ENCODE measurements around the gene CCDC91. TPM values are rescaled to one million over a fixed set of nuclear protein-coding genes. Genes with fewer than 3 reads are reported as not detected.
A peak's percentile ranks its signal among the peaks of the same experiment; 100 is the strongest.

CCDC91 gene
- total RNA-seq, 1 experiment from 2014 or later = 35.6 TPM

DNA sequence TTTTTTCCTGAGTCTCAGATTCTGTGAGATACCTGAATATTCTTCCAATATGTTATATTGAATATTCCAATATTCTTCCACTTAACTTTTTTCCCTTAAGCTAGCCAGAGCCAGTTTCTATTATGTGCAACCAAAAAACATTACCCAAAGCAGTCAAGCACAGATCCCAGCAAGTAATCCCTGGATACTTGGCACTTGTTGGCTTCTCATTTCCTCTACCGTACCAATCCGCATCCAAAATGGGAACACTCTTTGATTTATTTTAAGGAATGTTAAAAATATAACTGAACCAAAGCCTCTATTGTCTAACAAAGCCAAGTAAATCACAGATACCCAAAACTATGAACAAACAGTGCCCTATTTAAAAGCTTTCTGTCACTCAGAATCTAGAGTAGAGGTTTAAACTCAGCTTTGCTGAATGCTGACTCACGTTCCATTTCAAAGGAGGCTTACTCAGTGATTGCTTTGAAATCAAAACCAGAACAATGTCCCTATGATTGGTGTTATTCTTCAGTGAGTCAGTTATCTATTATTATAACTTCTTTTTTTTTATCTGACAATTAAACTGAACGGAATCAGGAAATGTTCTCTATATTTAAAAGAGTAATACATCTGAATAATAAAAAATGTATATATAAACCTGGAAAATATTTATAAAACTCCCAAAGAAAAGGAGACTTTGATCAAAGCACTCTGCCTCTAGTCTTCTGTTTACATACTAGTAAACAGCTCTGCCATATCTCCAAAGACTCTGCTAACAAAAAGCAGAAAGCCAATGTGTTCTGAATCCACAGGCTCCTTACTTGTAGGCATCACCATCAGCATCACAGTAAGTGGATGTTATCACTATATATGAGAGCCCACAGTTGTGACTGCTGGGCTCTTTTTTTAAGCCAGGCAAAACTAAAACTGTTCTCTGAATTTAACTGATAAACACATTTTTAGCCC is 360.8 kb downstream of the CCDC91 start:
- peak in 1 of 2 experiments; percentile 61 for DNase-seq (ENCODE audit: low read depth in 1 of 2, low spot score in 2 of 2)
- Histone ChIP-seq H3K4me1 (replicated peaks) (peaks cover 10% of the 10 kb centered on the region), H3K27ac (peak overlapping the region; percentile 35), H3K9me3 (replicated peaks) (no peaks in the 10 kb centered on the region), H3K27me3 (replicated peaks) (no peaks in the 10 kb centered on the region), H3K36me3 (no peaks in the 10 kb centered on the region), H3K4me3 (no peak overlapping the region)

DNA sequence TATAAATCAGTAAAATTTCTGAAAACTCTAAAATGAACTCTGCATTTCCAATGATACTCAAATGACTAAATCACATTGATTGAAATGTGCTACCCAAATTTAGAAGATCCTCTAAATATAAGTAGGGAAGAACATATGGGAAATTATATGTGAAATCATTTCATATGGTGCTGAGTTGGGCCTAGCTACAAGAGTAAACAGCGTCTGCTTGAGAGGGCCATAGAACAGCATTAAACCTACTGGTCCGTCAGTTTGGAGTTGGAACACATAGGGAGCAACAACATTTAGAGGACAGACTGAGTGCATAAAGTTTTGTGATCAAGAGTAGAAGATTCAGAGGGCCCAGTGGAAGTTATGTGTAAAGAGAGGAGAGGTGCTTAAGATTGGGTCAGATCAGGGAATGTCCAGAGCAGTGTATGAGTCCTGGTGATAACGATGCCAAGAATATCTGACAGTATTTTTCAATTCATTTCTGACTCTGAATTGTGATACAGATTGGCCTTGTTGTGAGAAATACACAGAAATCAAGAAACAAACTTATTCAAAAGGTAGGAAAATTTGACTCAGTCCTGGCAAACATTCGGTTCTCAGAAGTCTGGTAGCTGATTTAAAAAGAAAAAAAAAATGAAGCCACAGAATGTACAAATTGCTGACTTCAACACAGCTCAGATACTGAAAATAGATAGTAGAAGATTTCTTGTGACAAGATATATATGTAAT is 362.2 kb downstream of the CCDC91 start:
- DNase-seq (ENCODE audit: low read depth in 1 of 2, low spot score in 2 of 2) = no peak
- no peaks in the 10 kb centered on the region for H3K9me3 ChIP-seq (replicated peaks)
- H3K4me3 ChIP-seq = no peak overlapping the region
- no peak overlapping the region for H3K27ac ChIP-seq
- peaks cover 10% of the 10 kb centered on the region for H3K4me1 ChIP-seq (replicated peaks)
- no peaks in the 10 kb centered on the region for H3K27me3 ChIP-seq (replicated peaks)
- no peaks in the 10 kb centered on the region for H3K36me3 ChIP-seq

GRCh38 chr12:28555748-28556147 is 365.5 kb downstream of the CCDC91 start:
- no peak for DNase-seq (ENCODE audit: low read depth in 1 of 2, low spot score in 2 of 2)

DNA sequence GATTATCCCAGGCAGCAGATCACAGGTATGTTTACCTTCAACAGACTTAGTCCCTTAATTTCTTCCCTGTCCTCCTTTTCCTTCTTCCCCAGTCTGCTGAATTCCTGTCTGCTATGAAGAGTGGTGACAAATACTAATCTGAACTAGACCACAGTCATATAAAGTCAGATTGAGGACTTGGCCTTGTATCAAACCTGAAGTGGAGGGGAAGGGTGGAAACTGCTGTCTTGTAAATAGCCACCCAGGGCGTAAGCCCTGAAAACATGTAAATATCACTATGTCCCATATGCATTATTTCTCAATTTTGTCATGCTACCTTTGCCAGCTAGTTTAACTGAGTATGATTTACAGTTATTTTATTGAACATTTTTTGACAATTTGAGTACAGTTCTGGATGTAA is 368.0 kb downstream of the CCDC91 start:
- no peaks in the 10 kb centered on the region for H3K36me3 ChIP-seq
- no peaks in the 10 kb centered on the region for H3K4me1 ChIP-seq (replicated peaks)
- no peaks in the 10 kb centered on the region for H3K27me3 ChIP-seq (replicated peaks)
- no peak overlapping the region for H3K27ac ChIP-seq
- no peaks in the 10 kb centered on the region for H3K9me3 ChIP-seq (replicated peaks)
- DNase-seq (ENCODE audit: low read depth in 1 of 2, low spot score in 2 of 2) = no peak
- no peak overlapping the region for H3K4me3 ChIP-seq

More at GRCh38 chr12:28555748-28556147, 365.5 kb downstream of the CCDC91 start:
- Histone ChIP-seq H3K9me3 (replicated peaks) (no peaks in the 10 kb centered on the region), H3K4me3 (no peak overlapping the region), H3K27ac (no peak overlapping the region), H3K4me1 (replicated peaks) (peaks cover 7% of the 10 kb centered on the region), H3K27me3 (replicated peaks) (no peaks in the 10 kb centered on the region), H3K36me3 (no peaks in the 10 kb centered on the region)

GRCh38 chr12:28563286-28563685 is 373.0 kb downstream of the CCDC91 start:
- Histone ChIP-seq H3K9me3 (replicated peaks) (no peaks in the 10 kb centered on the region), H3K27me3 (replicated peaks) (no peaks in the 10 kb centered on the region), H3K36me3 (no peaks in the 10 kb centered on the region), H3K4me3 (no peak overlapping the region), H3K4me1 (replicated peaks) (peaks cover 6% of the 10 kb centered on the region), H3K27ac (no peak overlapping the region)
- no peak for DNase-seq (ENCODE audit: low read depth in 1 of 2, low spot score in 2 of 2)

- Histone ChIP-seq H3K36me3 (no peaks in the 10 kb centered on the region), H3K4me3 (no peak overlapping the region), H3K27ac (no peak overlapping the region)
Measured at GRCh38 chr12:28563936-28564335, 373.7 kb downstream of the CCDC91 start.

DNA sequence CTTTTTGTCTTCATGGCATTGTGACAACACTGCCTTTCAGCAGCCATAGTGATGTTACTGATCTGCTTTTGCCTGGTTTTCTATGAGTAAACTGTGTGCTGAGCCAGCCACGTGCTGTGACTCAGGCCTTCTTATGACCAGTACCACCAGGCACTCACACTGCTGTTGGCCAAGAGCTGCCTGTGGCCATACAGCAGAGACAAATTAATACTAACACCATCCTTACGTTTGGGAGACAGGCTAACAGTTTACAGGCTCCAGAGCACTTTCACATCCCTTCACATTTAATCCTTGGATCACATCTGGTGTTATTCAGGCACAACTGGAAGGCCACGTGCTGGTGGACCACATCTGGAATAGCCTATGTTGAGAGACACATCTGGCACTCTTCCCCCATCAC is 377.9 kb downstream of the CCDC91 start:
- H3K4me1 ChIP-seq (replicated peaks) = peaks cover 36% of the 10 kb centered on the region
- no peaks in the 10 kb centered on the region for H3K27me3 ChIP-seq (replicated peaks)
- H3K27ac ChIP-seq = no peak overlapping the region
- no peaks in the 10 kb centered on the region for H3K36me3 ChIP-seq
- peak in 1 of 2 experiments; percentile 54 for DNase-seq (ENCODE audit: low read depth in 1 of 2, low spot score in 2 of 2)
- H3K9me3 ChIP-seq (replicated peaks) = no peaks in the 10 kb centered on the region
- no peak overlapping the region for H3K4me3 ChIP-seq

More at GRCh38 chr12:28563936-28564335, 373.7 kb downstream of the CCDC91 start:
- no peaks in the 10 kb centered on the region for H3K27me3 ChIP-seq (replicated peaks)
- H3K9me3 ChIP-seq (replicated peaks) = no peaks in the 10 kb centered on the region
- no peak for DNase-seq (ENCODE audit: low read depth in 1 of 2, low spot score in 2 of 2)
- H3K4me1 ChIP-seq (replicated peaks) = peaks cover 12% of the 10 kb centered on the region

DNA sequence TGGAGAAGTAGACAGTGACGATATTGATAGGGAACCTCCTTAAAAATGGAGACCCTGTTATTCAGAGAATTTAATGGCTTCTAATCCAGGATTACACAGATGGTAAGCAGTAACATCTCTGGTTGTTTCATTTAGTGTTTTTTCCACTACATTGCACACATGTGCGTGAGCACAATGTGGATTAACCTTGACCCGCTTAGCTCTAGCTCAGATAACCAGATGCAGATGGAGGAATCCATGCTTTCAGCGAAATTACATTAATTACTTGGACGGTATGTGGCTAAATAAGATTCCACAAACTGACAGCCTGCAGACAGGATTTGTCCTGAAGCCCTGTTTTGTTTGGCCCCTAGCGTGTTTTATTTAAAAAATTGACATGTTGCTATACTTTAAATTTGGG is 378.4 kb downstream of the CCDC91 start:
- no peaks in the 10 kb centered on the region for H3K9me3 ChIP-seq (replicated peaks)
- no peak for DNase-seq (ENCODE audit: low read depth in 1 of 2, low spot score in 2 of 2)
- no peaks in the 10 kb centered on the region for H3K27me3 ChIP-seq (replicated peaks)
- no peaks in the 10 kb centered on the region for H3K36me3 ChIP-seq
- no peak overlapping the region for H3K4me3 ChIP-seq
- peaks cover 36% of the 10 kb centered on the region for H3K4me1 ChIP-seq (replicated peaks)
- H3K27ac ChIP-seq = peak overlapping the region; percentile 80

DNA sequence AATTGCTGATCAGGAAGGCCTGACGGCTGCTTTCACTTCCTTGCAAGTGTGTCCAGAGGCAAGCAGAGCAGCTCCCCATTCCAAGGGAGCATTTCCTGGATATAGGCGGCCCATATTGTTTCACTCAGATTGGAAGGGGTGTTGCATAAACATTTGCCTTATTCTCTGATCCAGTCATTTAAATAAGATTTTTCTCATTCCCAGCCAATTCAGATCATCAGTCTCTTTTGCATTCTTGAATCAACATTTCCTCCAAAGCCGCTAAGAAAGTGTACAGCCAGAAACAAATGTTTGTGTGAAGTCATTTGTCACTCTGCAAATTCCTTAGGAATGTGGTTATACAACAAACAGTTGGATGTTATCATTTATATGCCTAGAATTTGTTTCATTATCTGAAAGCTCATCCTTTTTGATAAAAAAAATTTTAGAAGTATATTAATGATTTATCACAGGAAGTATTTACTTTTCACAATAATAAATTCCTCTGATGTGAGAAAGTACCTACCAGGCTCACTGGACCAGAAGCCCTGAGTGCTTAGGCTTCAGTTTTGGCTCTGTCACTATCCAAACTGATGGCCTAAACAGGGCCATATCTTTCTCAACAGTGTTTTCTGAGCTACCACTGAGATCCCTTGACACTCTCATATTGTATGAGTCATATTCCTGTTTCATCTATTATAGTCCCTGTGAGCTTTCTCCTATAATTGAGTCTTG is 379.6 kb downstream of the CCDC91 start:
- Histone ChIP-seq H3K4me1 (replicated peaks) (peaks cover 36% of the 10 kb centered on the region), H3K36me3 (no peaks in the 10 kb centered on the region), H3K9me3 (replicated peaks) (no peaks in the 10 kb centered on the region), H3K4me3 (no peak overlapping the region), H3K27ac (peak overlapping the region; percentile 80), H3K27me3 (replicated peaks) (no peaks in the 10 kb centered on the region)
- peak; percentile 49 to 84 for DNase-seq (ENCODE audit: low read depth in 1 of 2, low spot score in 2 of 2)

DNA sequence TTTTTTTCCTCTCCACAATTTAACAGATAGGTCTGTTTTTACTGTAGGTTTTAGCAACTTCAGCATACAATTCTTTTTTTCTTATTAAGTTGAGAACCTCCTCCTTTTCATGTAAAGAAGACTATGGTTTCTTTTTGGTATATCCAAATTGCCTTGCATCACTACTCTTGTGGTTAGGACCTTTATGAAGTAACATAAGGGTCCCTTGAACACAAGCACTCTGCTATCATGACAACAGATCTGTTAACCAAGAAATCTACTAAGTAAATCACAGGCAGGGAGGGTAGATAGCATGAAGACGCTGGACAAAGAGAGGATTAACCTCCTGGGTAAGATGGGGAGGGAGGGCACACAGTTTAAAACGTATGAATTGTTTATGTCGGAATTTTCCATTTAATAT is 380.6 kb downstream of the CCDC91 start:
- Histone ChIP-seq H3K27ac (peak overlapping the region; percentile 80), H3K4me1 (replicated peaks) (peaks cover 36% of the 10 kb centered on the region), H3K27me3 (replicated peaks) (no peaks in the 10 kb centered on the region), H3K36me3 (no peaks in the 10 kb centered on the region), H3K9me3 (replicated peaks) (no peaks in the 10 kb centered on the region), H3K4me3 (no peak overlapping the region)
- no peak for DNase-seq (ENCODE audit: low read depth in 1 of 2, low spot score in 2 of 2)

DNA sequence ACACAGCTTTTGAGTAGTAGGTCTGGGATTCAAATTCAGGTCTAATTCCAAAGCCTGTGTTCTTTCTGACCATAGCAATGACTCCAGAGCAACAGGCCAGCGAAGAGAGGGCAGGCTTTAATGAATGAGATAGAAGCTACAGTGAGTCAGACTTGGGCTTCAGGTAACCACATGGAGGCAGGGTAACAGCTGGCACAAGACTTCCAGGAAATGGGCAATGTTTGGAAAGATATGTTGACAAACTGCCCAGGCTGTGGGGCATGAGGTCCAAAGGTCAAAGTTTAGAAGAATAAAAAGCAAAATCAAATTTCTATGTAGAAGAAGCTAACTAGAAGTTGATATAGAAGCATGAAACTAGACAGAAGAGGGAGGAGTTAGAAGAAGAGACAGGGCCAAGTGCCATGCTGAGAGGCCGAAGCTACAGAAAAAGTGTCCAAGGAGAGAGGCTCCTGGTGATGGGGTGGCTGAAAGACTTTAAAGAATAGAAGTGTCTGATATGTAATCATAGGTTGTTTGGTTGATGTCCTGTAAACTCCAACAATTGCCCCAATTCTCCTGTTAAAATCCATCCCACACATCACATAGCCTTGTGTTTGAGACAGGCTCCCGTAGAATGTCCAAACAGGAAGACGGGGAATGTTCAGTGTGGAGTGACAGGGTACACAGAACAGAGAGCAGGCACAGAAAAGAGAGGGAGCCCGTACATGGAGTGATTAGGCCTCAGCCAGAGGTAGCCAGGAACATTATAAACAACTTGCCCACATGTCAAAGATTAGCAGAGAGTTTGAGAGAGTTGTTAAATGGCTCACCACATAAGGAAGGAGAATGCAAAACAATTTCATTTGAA is 384.7 kb downstream of the CCDC91 start:
- no peak for DNase-seq (ENCODE audit: low read depth in 1 of 2, low spot score in 2 of 2)
- Histone ChIP-seq H3K4me1 (replicated peaks) (peaks cover 33% of the 10 kb centered on the region), H3K4me3 (no peak overlapping the region), H3K27me3 (replicated peaks) (no peaks in the 10 kb centered on the region), H3K36me3 (no peaks in the 10 kb centered on the region), H3K27ac (no peak overlapping the region), H3K9me3 (replicated peaks) (no peaks in the 10 kb centered on the region)

- Histone ChIP-seq H3K4me3 (no peak overlapping the region), H3K27ac (no peak overlapping the region), H3K36me3 (no peaks in the 10 kb centered on the region), H3K4me1 (replicated peaks) (peaks cover 25% of the 10 kb centered on the region), H3K9me3 (replicated peaks) (no peaks in the 10 kb centered on the region), H3K27me3 (replicated peaks) (no peaks in the 10 kb centered on the region)
- DNase-seq (ENCODE audit: low read depth in 1 of 2, low spot score in 2 of 2) = no peak
Measured at GRCh38 chr12:28575593-28576205, 385.4 kb downstream of the CCDC91 start.

DNA sequence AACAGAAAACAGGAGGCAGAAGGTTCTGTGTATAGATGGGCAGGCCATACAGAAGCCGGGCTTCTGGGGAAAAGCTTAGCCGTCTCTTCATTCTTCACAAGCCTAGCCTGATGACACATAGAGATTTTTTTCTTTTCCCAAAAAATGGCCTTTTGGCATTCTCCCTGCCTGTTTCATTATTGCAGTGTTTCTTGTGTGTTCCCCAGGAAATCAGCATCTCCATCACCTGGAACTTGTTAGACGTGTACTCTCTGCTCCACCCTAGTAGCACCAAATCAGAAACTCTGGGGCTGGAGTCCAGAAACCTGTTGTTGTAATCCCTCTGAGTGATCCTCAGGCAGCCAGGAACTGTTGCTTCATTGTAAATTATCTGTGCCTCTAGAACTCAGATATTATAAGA is 388.1 kb downstream of the CCDC91 start:
- Histone ChIP-seq H3K36me3 (no peaks in the 10 kb centered on the region), H3K27ac (no peak overlapping the region), H3K27me3 (replicated peaks) (no peaks in the 10 kb centered on the region), H3K4me1 (replicated peaks) (peaks cover 27% of the 10 kb centered on the region), H3K4me3 (no peak overlapping the region), H3K9me3 (replicated peaks) (no peaks in the 10 kb centered on the region)
- no peak for DNase-seq (ENCODE audit: low read depth in 1 of 2, low spot score in 2 of 2)
